BJ (cell line): ENCODE data around the gene NAP1L4. TPM values are rescaled to one million over a fixed set of nuclear protein-coding genes. Genes with fewer than 3 reads are reported as not detected.
"Not testable (repeated sequence)": the region's sequence is repeated elsewhere in the genome, so short reads cannot be mapped to it uniquely, and the experiment has no call there.

Experiments
- CTCF ChIA-PET: fragments of 350-600 bp; formaldehyde crosslinking; extraction: SDS; loops from one replicate; lab custom pipeline; 2021; ENCODE audit warnings: antibody characterized with exemption, inconsistent platforms; lab: Yijun Ruan, JAX
- POLR2A ChIA-PET: fragments of 300-600 bp; sonication (Branson Sonifier 250); formaldehyde crosslinking; extraction: SDS; loops from one replicate; lab custom pipeline; 2021; ENCODE audit warnings: antibody characterized with exemption; lab: Charles Lee
- DNase-seq: peaks from one replicate; pipeline ENCODE4 v3.0.0-alpha.2; 2011; ENCODE audit warnings: low read depth
- H3K27me3 ChIP-seq: 2 replicates; pipeline ENCODE4 v1.6.0; 2011; ENCODE audit warnings: low read length; ENCODE audit not compliant: control insufficient read depth, insufficient read depth
- H3K36me3 ChIP-seq: 2 replicates; pipeline ENCODE4 v1.5.1; 2011; ENCODE audit warnings: low read length; ENCODE audit not compliant: control insufficient read depth, insufficient read depth
- H3K4me3 ChIP-seq: 2 replicates; pipeline ENCODE4 v1.5.1; 2011; ENCODE audit warnings: low read depth, mild to moderate bottlenecking, control low read depth, low read length
- polyA plus RNA-seq: library from polyadenylated mRNA; depleted of rRNA; stranded (reverse); fragments of >200 nt; gene quantifications from 2 replicates; pipeline ENCODE4 v1.2.3, GENCODE V29; 2011
- TF ChIP-seq, protein P1 (sequence below): IDR thresholded peaks from 2 replicates; pipeline ENCODE4 v1.5.1; 2011; ENCODE audit warnings: low read depth, mild to moderate bottlenecking, control low read depth, inconsistent platforms, low read length, moderate library complexity; ENCODE audit not compliant: insufficient read depth

NAP1L4 gene
- polyA plus RNA-seq, 1 experiment, result 65.1 TPM

GRCh38 chr11:2910401-2910955 is 81.7 kb downstream of the NAP1L4 start:
- Histone ChIP-seq H3K4me3 (no peak overlapping the region), H3K36me3 (no peaks in the 10 kb centered on the region; the same call in 1 of the 2 replicates), H3K27me3 (no peaks in the 10 kb centered on the region)
- CTCF ChIA-PET, result interaction anchor here (1.0 kb wide), 1 partner anchor 378 kb away, joined by 3 read pairs; no protein-coding TSS in a partner anchor
- no peak for DNase-seq
- POLR2A ChIA-PET, result no interaction called here
- TF ChIP-seq, protein P1, sequence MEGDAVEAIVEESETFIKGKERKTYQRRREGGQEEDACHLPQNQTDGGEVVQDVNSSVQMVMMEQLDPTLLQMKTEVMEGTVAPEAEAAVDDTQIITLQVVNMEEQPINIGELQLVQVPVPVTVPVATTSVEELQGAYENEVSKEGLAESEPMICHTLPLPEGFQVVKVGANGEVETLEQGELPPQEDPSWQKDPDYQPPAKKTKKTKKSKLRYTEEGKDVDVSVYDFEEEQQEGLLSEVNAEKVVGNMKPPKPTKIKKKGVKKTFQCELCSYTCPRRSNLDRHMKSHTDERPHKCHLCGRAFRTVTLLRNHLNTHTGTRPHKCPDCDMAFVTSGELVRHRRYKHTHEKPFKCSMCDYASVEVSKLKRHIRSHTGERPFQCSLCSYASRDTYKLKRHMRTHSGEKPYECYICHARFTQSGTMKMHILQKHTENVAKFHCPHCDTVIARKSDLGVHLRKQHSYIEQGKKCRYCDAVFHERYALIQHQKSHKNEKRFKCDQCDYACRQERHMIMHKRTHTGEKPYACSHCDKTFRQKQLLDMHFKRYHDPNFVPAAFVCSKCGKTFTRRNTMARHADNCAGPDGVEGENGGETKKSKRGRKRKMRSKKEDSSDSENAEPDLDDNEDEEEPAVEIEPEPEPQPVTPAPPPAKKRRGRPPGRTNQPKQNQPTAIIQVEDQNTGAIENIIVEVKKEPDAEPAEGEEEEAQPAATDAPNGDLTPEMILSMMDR, result no peak

DNA sequence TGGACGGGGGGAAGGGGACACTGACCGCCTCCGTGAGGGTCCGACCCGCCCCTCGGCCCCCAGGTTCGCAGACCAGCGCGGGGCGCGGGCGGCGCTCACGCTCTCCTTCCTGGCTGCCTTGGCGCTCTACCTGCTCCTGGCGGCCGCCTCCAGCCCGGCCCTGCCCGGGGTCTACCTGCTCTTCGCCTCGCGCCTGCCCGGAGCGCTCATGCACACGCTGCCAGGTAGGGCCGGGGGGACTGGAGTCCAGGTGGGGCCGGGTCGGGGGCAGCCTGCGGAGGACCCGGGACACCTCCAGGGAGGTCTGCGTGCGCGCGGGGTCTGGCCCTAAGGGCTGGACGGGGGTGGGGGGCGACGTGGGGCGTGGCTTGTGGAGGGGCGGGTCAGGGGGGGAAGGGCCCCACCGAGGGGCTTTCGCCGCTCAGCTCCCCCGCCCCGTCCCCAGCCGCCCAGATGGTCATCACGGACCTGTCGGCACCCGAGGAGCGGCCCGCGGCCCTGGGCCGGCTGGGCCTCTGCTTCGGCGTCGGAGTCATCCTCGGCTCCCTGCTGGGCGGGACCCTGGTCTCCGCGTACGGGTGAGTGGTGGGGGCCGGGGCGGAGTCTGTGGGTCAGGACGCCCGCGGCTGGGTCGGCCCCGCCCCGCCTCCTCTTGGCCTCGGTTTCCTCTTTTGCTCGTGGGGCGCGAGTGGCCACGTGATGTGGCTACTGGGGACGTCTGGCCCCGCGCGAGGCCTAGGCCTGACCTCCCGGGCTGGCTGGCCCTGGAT is 82.8 kb downstream of the NAP1L4 start:
- ChIA-PET CTCF (interaction anchor here (0.6 to 1.0 kb wide), 2 partner anchors 21 to 377 kb away, joined by 3 read pairs; no protein-coding TSS in a partner anchor), POLR2A (no interaction called here)
- TF ChIP-seq, protein P1, result no peak
- Histone ChIP-seq H3K27me3 (no peaks in the 10 kb centered on the region), H3K4me3 (no peak overlapping the region), H3K36me3 (no peaks in the 10 kb centered on the region; the same call in 1 of the 2 replicates)
- no peak for DNase-seq

- Histone ChIP-seq H3K36me3 (no peaks in the 10 kb centered on the region; the same call in 1 of the 2 replicates), H3K27me3 (no peaks in the 10 kb centered on the region), H3K4me3 (no peak overlapping the region)
- TF ChIP-seq, protein P1, result no peak
- ChIA-PET CTCF (no interaction called here), POLR2A (no interaction called here)
- DNase-seq, result no peak
These were observed 84.0 kb downstream of the NAP1L4 start for GRCh38 chr11:2908130-2908529.

DNA sequence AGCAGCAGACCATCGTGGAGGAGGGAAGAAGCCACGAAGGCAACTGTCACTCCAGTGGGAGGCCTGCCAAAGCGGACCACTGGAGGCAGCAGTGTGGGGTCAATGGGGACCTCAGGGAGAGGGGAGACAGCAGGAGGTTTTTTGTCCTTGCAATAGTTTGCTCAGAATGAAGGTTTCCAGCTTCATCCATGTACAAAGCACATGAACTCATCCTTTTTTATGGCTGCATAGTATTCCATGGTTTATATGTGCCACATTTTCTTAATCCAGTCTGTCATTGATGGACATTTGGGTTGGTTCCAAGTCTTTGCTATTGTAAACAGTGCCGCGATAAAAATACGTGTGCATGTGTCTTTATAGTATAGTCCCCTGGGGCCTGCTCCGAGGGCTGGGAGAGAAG is 86.8 kb downstream of the NAP1L4 start:
- H3K36me3 ChIP-seq, POLR2A ChIA-PET, H3K4me3 ChIP-seq, H3K27me3 ChIP-seq, DNase-seq: not testable (repeated sequence)
- CTCF ChIA-PET, result interaction anchor here (0.5 kb wide), 1 partner anchor 11 kb away, joined by 3 read pairs; no protein-coding TSS in a partner anchor

DNA sequence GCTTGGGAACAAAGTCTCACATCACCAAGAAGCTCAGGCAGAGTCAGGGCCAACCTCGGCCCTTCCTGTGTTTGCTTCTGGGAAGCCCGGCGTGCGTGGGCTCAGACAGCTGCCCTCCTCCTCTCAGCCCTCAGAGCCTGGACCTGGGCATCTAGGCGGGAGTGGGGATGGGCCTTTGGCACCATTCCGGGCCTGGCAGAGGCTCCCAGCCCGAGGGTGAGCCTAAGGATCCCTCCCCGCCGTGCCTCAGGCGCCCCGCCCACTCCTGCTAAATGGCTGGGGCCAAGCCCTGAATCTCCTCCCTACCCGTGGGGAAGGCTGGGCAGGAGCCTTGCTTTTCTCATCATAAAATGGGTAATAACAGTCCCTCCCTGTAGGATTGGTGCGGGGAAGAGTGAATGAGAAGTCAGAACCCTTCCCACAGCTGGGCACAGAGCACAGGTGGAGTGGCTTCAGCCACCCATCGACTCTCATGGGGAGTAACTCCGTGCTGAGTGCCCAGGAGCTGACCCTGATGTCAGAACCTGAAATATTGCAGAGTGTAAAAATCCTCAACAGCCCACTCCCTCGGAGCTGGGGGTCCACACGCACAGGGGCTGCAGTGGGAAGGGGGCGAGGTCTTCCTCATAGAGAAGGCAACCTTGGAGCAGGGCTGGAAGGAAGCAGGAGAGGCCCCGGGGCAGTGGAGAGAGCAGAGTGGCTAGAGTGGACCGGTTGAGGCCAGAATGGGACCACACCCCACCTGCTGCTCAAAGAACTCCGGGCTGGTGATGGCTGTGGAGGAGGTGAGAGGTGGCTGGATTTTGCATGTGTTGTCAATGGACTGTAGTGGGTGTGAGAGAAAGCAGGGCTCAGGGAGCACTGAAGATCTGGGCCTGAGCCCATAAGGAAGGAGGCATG is 87.7 kb downstream of the NAP1L4 start:
- CTCF ChIA-PET, result interaction anchor here (1.2 to 1.3 kb wide), 2 partner anchors 12 kb away, joined by 3 to 6 read pairs; no protein-coding TSS in a partner anchor

More for the DNA sequence above, 87.7 kb downstream of the NAP1L4 start:
- POLR2A ChIA-PET, result no interaction called here
- no peak for DNase-seq
- H3K36me3 ChIP-seq, result no peaks in the 10 kb centered on the region; the same call in 1 of the 2 replicates
- H3K27me3 ChIP-seq, result no peaks in the 10 kb centered on the region
- TF ChIP-seq, protein P1, result no peak
- no peak overlapping the region for H3K4me3 ChIP-seq
